Activated CD8-positive, alpha-beta memory T cell treated with anti-CD3 and anti-CD28 coated beads, Interleukin-2, amount 10 ng/mL, durations not matched to agents 7 days and 5 days (primary cell): ENCODE data around the gene CDK5RAP2. TPM values are rescaled to one million over a fixed set of nuclear protein-coding genes. Genes with fewer than 3 reads are reported as not detected.
"Not testable (repeated sequence)": the region's sequence is repeated elsewhere in the genome, so short reads cannot be mapped to it uniquely, and the experiment has no call there.

ENCODE experiments used
- ATAC-seq: fragments of 150-1000 bp; cut with Tn5 transposase; one replicate; pipeline ENCODE4 v1.10.0; 2021; ENCODE audit warnings: moderate library complexity
- CTCF ChIA-PET: fragments of 350-600 bp; sonication (Branson Sonifier 250); formaldehyde crosslinking; loops from one replicate; lab custom pipeline; 2021; ENCODE audit warnings: antibody characterized with exemption; lab: Charles Lee
- DNase-seq: peaks from one replicate; pipeline ENCODE4 v3.0.0-alpha.2; 2020
- H3K27ac Mint-ChIP-seq: one replicate; pipeline ENCODE4 v1.8.0; 2021; ENCODE audit warnings: mild to moderate bottlenecking, mixed read lengths
- H3K27me3 Mint-ChIP-seq: one replicate; pipeline ENCODE4 v1.8.0; 2021; ENCODE audit warnings: mixed read lengths
- H3K36me3 Mint-ChIP-seq: one replicate; pipeline ENCODE4 v1.8.0; 2021; ENCODE audit warnings: mild to moderate bottlenecking, mixed read lengths
- H3K4me1 Mint-ChIP-seq: one replicate; pipeline ENCODE4 v1.8.0; 2021; ENCODE audit warnings: mixed read lengths
- H3K4me3 Mint-ChIP-seq: one replicate; pipeline ENCODE4 v1.8.0; 2021; ENCODE audit warnings: mild to moderate bottlenecking, moderate library complexity, mixed read lengths
- H3K9me3 Mint-ChIP-seq: one replicate; pipeline ENCODE4 v1.8.0; 2022; ENCODE audit warnings: low read depth, mixed read lengths
- total RNA-seq, 2 experiments: library from RNA; stranded (reverse); gene quantifications; one replicate each; pipeline ENCODE4 v1.2.3, GENCODE V29; 2021

Gene CDK5RAP2
- total RNA-seq, 2 experiments from 2014 or later, result 79.8 to 138 TPM

GRCh38 chr9:120555839-120556238, 24.1 kb downstream of the CDK5RAP2 start:
- peaks cover 51% of the 10 kb centered on the region for H3K36me3 Mint-ChIP-seq
- no peak overlapping the region for H3K4me3 Mint-ChIP-seq
- H3K27ac Mint-ChIP-seq, result no peak overlapping the region
- no peak for DNase-seq
- CTCF ChIA-PET, result no interaction called here
- ATAC-seq, result no peak
- H3K27me3 Mint-ChIP-seq, result no peaks in the 10 kb centered on the region
- H3K4me1 Mint-ChIP-seq, result no peaks in the 10 kb centered on the region
- H3K9me3 Mint-ChIP-seq, result no peaks in the 10 kb centered on the region

- ATAC-seq, H3K4me3 Mint-ChIP-seq, H3K27ac Mint-ChIP-seq, H3K27me3 Mint-ChIP-seq, H3K4me1 Mint-ChIP-seq, DNase-seq, H3K9me3 Mint-ChIP-seq, CTCF ChIA-PET: not testable (repeated sequence)
- peaks cover 47% of the 10 kb centered on the region for H3K36me3 Mint-ChIP-seq
Measured at GRCh38 chr9:120552210-120552704, 27.7 kb downstream of the CDK5RAP2 start.

DNA sequence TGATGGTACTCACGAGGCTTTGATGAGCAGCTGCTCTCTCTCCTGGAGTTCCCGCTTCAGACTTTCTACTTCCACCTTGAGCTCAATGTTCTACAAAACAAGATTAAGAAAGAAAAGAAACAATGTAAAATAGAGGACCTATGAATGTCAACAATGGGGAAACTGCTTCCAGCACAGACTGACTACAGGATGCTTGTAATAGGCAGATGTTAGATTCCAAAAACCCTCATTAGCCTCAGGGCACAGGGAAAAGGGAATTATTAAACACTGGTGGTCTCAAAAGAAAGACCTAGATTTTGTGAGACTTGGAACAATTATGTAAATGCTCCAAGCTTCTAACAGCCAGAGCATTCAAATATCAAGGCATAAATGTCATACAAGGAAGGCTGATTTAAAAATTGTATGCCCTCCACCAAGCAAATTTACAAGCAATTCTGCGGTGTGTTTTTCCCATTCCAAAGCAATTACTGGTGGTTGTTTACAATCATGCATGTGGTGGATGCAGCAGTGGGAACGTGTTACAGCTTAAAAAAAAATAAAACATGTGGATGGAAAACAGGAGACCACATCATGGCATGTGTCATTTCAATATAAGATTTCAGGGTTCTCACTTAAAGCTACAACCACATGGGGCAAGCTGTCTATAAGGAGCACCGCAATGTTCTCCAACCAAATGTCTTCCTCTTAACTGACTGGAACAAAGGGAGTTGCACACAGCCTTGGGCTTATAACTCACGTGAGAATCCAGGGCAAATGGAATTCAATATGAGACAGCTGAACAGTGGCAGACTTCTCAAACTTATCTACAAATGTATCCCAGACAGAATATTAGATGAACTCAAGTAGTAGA, 34.0 kb downstream of the CDK5RAP2 start:
- no peak for ATAC-seq
- H3K9me3 Mint-ChIP-seq, result no peaks in the 10 kb centered on the region
- peaks cover 25% of the 10 kb centered on the region for H3K36me3 Mint-ChIP-seq
- no peaks in the 10 kb centered on the region for H3K4me1 Mint-ChIP-seq
- no peaks in the 10 kb centered on the region for H3K27me3 Mint-ChIP-seq
- H3K27ac Mint-ChIP-seq, result no peak overlapping the region
- H3K4me3 Mint-ChIP-seq, result no peak overlapping the region
- CTCF ChIA-PET, result no interaction called here
- DNase-seq, result no peak

DNA sequence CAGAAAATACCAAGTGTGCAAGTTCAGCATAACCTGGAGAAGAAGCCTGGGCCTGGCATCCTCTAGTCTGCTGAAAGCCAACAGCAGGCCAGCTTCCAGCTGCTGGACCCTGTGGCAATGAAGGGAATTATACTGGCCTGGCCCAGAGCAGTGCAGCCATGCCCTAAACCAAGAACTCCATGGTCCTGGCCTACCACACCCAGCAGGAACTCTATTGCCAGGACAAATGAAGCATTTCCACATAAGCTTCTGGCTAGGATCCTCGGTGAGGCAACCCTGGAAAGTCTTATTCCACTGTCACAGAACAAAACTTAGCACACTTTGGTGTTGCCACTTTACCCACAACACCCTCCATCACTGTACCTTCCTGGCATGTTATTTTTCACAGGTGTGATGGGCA, 35.5 kb downstream of the CDK5RAP2 start:
- no peak overlapping the region for H3K27ac Mint-ChIP-seq
- DNase-seq (no peak), ATAC-seq (no peak)
- H3K27me3 Mint-ChIP-seq, result no peaks in the 10 kb centered on the region
- H3K4me3 Mint-ChIP-seq, result no peak overlapping the region
- CTCF ChIA-PET, result no interaction called here
- H3K36me3 Mint-ChIP-seq, result peaks cover 18% of the 10 kb centered on the region
- no peaks in the 10 kb centered on the region for H3K4me1 Mint-ChIP-seq
- H3K9me3 Mint-ChIP-seq, result no peaks in the 10 kb centered on the region

- no peaks in the 10 kb centered on the region for H3K27me3 Mint-ChIP-seq
- DNase-seq, result no peak
- no peaks in the 10 kb centered on the region for H3K9me3 Mint-ChIP-seq
- no peak overlapping the region for H3K4me3 Mint-ChIP-seq
- no peak overlapping the region for H3K27ac Mint-ChIP-seq
- CTCF ChIA-PET, result interaction anchor here (1.2 to 1.7 kb wide), 2 partner anchors 9 to 10 kb away, joined by 3 to 5 read pairs; no protein-coding TSS in a partner anchor
- peaks cover 17% of the 10 kb centered on the region for H3K36me3 Mint-ChIP-seq
- no peaks in the 10 kb centered on the region for H3K4me1 Mint-ChIP-seq
- ATAC-seq, result no peak
Measured at GRCh38 chr9:120542701-120543490, 37.1 kb downstream of the CDK5RAP2 start.

DNA sequence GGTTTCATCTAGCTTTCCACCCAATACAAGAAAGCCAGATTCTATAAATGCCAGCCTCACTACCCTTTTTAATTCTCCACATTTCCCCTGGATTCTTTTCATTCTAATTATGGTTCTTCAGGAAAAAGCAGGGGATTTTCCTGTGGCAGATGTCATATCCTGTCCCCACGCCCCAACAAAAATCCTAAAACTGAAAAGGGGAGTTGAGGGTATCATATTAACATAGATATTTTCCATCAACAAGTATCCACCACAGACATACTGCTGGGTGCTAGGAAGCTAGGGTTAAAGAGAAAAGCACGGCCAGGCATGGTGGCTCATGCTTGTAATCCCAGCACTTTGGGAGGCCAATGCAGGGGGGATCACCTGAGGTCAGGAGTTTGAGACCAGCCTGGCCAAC, 38.0 kb downstream of the CDK5RAP2 start:
- no peak for ATAC-seq
- no peaks in the 10 kb centered on the region for H3K27me3 Mint-ChIP-seq
- no peak overlapping the region for H3K4me3 Mint-ChIP-seq
- H3K27ac Mint-ChIP-seq, result no peak overlapping the region
- no peak for DNase-seq
- CTCF ChIA-PET, result interaction anchor here (1.7 kb wide), 1 partner anchor 9 kb away, joined by 5 read pairs; no protein-coding TSS in a partner anchor
- H3K4me1 Mint-ChIP-seq, result no peaks in the 10 kb centered on the region
- peaks cover 17% of the 10 kb centered on the region for H3K36me3 Mint-ChIP-seq
- H3K9me3 Mint-ChIP-seq, result no peaks in the 10 kb centered on the region

- DNase-seq (no peak), ATAC-seq (no peak)
- CTCF ChIA-PET, result interaction anchor here (1.7 kb wide), 1 partner anchor 13 kb away, joined by 3 read pairs; no protein-coding TSS in a partner anchor
- H3K27me3 Mint-ChIP-seq, result no peaks in the 10 kb centered on the region
- no peaks in the 10 kb centered on the region for H3K9me3 Mint-ChIP-seq
- no peaks in the 10 kb centered on the region for H3K4me1 Mint-ChIP-seq
- peaks cover 19% of the 10 kb centered on the region for H3K36me3 Mint-ChIP-seq
- H3K4me3 Mint-ChIP-seq, result no peak overlapping the region
- no peak overlapping the region for H3K27ac Mint-ChIP-seq
Measured at GRCh38 chr9:120539951-120540350, 40.0 kb downstream of the CDK5RAP2 start.

DNA sequence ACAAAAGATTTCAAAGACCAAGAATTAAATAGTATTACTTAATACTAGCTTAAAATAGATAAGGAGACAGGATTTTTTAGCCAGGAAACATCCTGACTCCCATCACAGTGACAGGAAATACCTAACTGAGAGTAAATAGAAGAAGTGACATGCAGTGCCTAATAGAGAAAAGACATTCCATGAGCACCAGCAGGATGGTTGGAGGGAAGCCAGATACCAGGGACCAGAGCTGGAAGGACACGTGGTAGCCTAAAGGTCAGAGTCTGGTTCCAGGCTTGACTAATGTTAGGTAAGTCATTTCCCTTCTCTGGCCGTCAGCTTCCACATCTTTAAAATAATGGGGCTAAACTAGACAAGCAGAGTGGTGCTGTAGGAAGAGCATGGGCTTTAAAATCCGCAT, 41.6 kb downstream of the CDK5RAP2 start:
- CTCF ChIA-PET, result interaction anchor here (1.2 kb wide), 1 partner anchor 10 kb away, joined by 3 read pairs; no protein-coding TSS in a partner anchor
- ATAC-seq (no peak), DNase-seq (no peak)
- no peaks in the 10 kb centered on the region for H3K9me3 Mint-ChIP-seq
- H3K4me1 Mint-ChIP-seq, result no peaks in the 10 kb centered on the region
- peaks cover 27% of the 10 kb centered on the region for H3K36me3 Mint-ChIP-seq
- H3K4me3 Mint-ChIP-seq, result no peak overlapping the region
- H3K27ac Mint-ChIP-seq, result no peak overlapping the region
- no peaks in the 10 kb centered on the region for H3K27me3 Mint-ChIP-seq

- Mint-ChIP-seq H3K4me3 (no peak overlapping the region), H3K4me1 (no peaks in the 10 kb centered on the region), H3K36me3 (peaks cover 26% of the 10 kb centered on the region), H3K27me3 (no peaks in the 10 kb centered on the region), H3K27ac (no peak overlapping the region), H3K9me3 (no peaks in the 10 kb centered on the region)
- ATAC-seq (no peak), DNase-seq (no peak)
- CTCF ChIA-PET, result interaction anchor here (1.2 to 1.4 kb wide), 2 partner anchors 11 to 30 kb away, joined by 3 read pairs; no protein-coding TSS in a partner anchor
Measured at GRCh38 chr9:120536949-120537640, 42.9 kb downstream of the CDK5RAP2 start.

GRCh38 chr9:120536094-120536493, 43.9 kb downstream of the CDK5RAP2 start:
- peaks cover 31% of the 10 kb centered on the region for H3K36me3 Mint-ChIP-seq

GRCh38 chr9:120534266-120534665, 45.7 kb downstream of the CDK5RAP2 start:
- ATAC-seq (no peak), DNase-seq (no peak)
- H3K4me1 Mint-ChIP-seq, result no peaks in the 10 kb centered on the region
- H3K4me3 Mint-ChIP-seq, result no peak overlapping the region
- peaks cover 43% of the 10 kb centered on the region for H3K36me3 Mint-ChIP-seq
- H3K27ac Mint-ChIP-seq, result no peak overlapping the region
- CTCF ChIA-PET, result interaction anchor here (1.4 kb wide), 1 partner anchor 9 kb away, joined by 3 read pairs; no protein-coding TSS in a partner anchor
- H3K27me3 Mint-ChIP-seq, result no peaks in the 10 kb centered on the region
- no peaks in the 10 kb centered on the region for H3K9me3 Mint-ChIP-seq

More at GRCh38 chr9:120536094-120536493, 43.9 kb downstream of the CDK5RAP2 start:
- no peak overlapping the region for H3K4me3 Mint-ChIP-seq
- H3K9me3 Mint-ChIP-seq, result no peaks in the 10 kb centered on the region
- DNase-seq, result no peak
- ATAC-seq, result no peak
- no peak overlapping the region for H3K27ac Mint-ChIP-seq
- H3K4me1 Mint-ChIP-seq, result no peaks in the 10 kb centered on the region
- CTCF ChIA-PET, result interaction anchor here (1.4 kb wide), 1 partner anchor 29 kb away, joined by 3 read pairs; no protein-coding TSS in a partner anchor
- no peaks in the 10 kb centered on the region for H3K27me3 Mint-ChIP-seq

DNA sequence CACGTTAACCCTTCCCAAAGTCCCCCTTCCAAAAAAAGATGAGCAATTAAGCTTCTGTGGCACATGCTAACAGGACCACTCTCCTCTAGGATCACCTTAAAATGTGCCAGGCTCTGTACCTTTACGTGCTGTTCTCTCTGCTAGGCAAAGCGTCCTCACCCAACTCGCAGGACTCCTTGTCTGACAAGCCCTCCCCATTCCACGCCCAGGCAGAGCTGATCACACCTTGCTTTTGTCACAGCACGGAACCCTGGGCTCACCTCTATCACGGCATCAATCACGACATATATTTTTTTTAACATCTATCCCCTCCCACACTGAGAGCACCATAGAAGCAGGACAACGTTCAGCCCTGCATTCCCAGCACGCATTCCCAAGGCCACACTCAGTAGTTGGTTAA, 47.1 kb downstream of the CDK5RAP2 start:
- no peak for ATAC-seq
- CTCF ChIA-PET, result interaction anchor here (1.0 to 1.7 kb wide), 3 partner anchors 9 to 27 kb away, joined by 3 to 5 read pairs (median 3); no protein-coding TSS in a partner anchor
- Mint-ChIP-seq H3K36me3 (peaks cover 50% of the 10 kb centered on the region), H3K27ac (no peak overlapping the region), H3K4me1 (no peaks in the 10 kb centered on the region), H3K9me3 (no peaks in the 10 kb centered on the region), H3K27me3 (no peaks in the 10 kb centered on the region), H3K4me3 (no peak overlapping the region)
- no peak for DNase-seq
